CD4-positive, alpha-beta T cell (primary cell): ENCODE results near the gene NAGPA. TPM values are rescaled to one million over a fixed set of nuclear protein-coding genes. Genes with fewer than 3 reads are reported as not detected.

Experiments
- ATAC-seq: fragments of 200-7000 bp; cut with Tn5 transposase; one replicate; pipeline ENCODE4 v1.10.0; 2022; ENCODE audit warnings: mild to moderate bottlenecking; ENCODE audit not compliant: poor library complexity
- CTCF ChIA-PET: fragments of 350-600 bp; sonication (Branson Sonifier 250); formaldehyde crosslinking; loops from one replicate; lab custom pipeline; 2021; ENCODE audit warnings: antibody characterized with exemption, inconsistent platforms; lab: Charles Lee
- POLR2A ChIA-PET: fragments of 350-600 bp; sonication (Branson Sonifier 250); formaldehyde crosslinking; loops from one replicate; lab custom pipeline; 2021; ENCODE audit warnings: antibody characterized with exemption, inconsistent platforms; lab: Charles Lee
- DNase-seq, 14 experiments: peaks; one replicate each; pipeline ENCODE4 v3.0.0-alpha.2; 2013 to 2020; ENCODE audit warnings: mixed read lengths in 2 of 14
- H3K27ac ChIP-seq, 2 donors: one replicate each; pipeline versions ENCODE4 v1.5.1 to v1.7.0; 2013; ENCODE audit warnings: low read length in 2 of 2, low read depth in 1 of 2, mild to moderate bottlenecking in 1 of 2
- H3K27me3 ChIP-seq, 2 experiments: 1 replicate in 1 of 2; 2 replicates in 1 of 2; pipeline versions ENCODE4 v1.6.1 to v1.7.0; 2013; ENCODE audit warnings: low read length in 2 of 2, control low read depth in 1 of 2, mild to moderate bottlenecking in 1 of 2, moderate library complexity in 1 of 2; ENCODE audit not compliant: insufficient read depth in 2 of 2, control insufficient read depth in 1 of 2
- H3K36me3 ChIP-seq: one replicate; pipeline ENCODE4 v1.6.1; 2013; ENCODE audit warnings: low read length, control low read depth; ENCODE audit not compliant: insufficient read depth
- H3K4me1 ChIP-seq: one replicate; pipeline ENCODE4 v1.6.1; 2013; ENCODE audit warnings: low read length, control low read depth; ENCODE audit not compliant: insufficient read depth
- H3K4me3 ChIP-seq: one replicate; pipeline ENCODE4 v1.5.1; 2013; ENCODE audit warnings: mild to moderate bottlenecking, low read length, moderate library complexity
- H3K9me3 ChIP-seq, 2 experiments: 1 replicate in 1 of 2; 2 replicates in 1 of 2; pipeline versions ENCODE4 v1.6.1 to v1.7.0; 2013; ENCODE audit warnings: low read length in 2 of 2, mild to moderate bottlenecking in 2 of 2, control low read depth in 1 of 2, moderate library complexity in 1 of 2; ENCODE audit not compliant: control insufficient read depth in 1 of 2, insufficient read depth in 1 of 2
- H3K27ac Mint-ChIP-seq: one replicate; pipeline ENCODE4 v1.8.0; 2020; ENCODE audit warnings: mixed read lengths
- H3K27me3 Mint-ChIP-seq: one replicate; pipeline ENCODE4 v1.8.0; 2021; ENCODE audit warnings: mixed read lengths
- H3K36me3 Mint-ChIP-seq: one replicate; pipeline ENCODE4 v1.8.0; 2021; ENCODE audit warnings: low read depth, mixed read lengths
- H3K4me1 Mint-ChIP-seq: one replicate; pipeline ENCODE4 v1.8.0; 2021; ENCODE audit warnings: low read depth, mixed read lengths
- H3K4me3 Mint-ChIP-seq: one replicate; pipeline ENCODE4 v1.8.0; 2020; ENCODE audit warnings: mild to moderate bottlenecking, mixed read lengths
- H3K9me3 Mint-ChIP-seq: one replicate; pipeline ENCODE4 v1.8.0; 2020; ENCODE audit warnings: mixed read lengths
- CTCF ChIP-seq: fragments of 200-600 bp; IDR thresholded peaks from one replicate; pipeline ENCODE4 v1.8.0; 2022; ENCODE audit warnings: antibody characterized with exemption, mild to moderate bottlenecking
- intact Hi-C, 2 experiments: fragments of 100-400 bp; cut with DNase I in 1 of 2; cut with micrococcal nuclease in 1 of 2; formaldehyde crosslinking; loops; one replicate each; pipeline versions ENCODE4 v1.15.1 to v1.9.0; 2023 to 2025; cut with DNase I, micrococcal nuclease
- total RNA-seq, 174 experiments: library from RNA in 2 of 174; stranded (reverse) in 2 of 174; gene quantifications; one replicate each; pipeline ENCODE4 v1.2.3 and lab custom pipeline; 2021 to 2026

Gene NAGPA
- total RNA-seq, 2 experiments from 2014 or later = 30.0 to 34.0 TPM

GRCh38 chr16:5073279-5073629 is 39.5 kb upstream of the NAGPA start:
- H3K4me1 ChIP-seq = peaks cover 24% of the 10 kb centered on the region
- Mint-ChIP-seq H3K27ac (peak overlapping the region; percentile 96), H3K4me1 (peaks cover 35% of the 10 kb centered on the region), H3K4me3 (peak overlapping the region; percentile 97), H3K27me3 (no peaks in the 10 kb centered on the region), H3K9me3 (no peaks in the 10 kb centered on the region), H3K36me3 (peaks cover 45% of the 10 kb centered on the region)
- no peak for TF ChIP-seq CTCF
- H3K27ac ChIP-seq = no peak overlapping the region
- POLR2A ChIA-PET = no interaction called here
- peaks cover 32% of the 10 kb centered on the region for H3K36me3 ChIP-seq
- no peak overlapping the region for H3K4me3 ChIP-seq
- ATAC-seq (no peak), DNase-seq (no peak)
- CTCF ChIA-PET = interaction anchor here (1.4 kb wide), 1 partner anchor 12 kb away, joined by 5 read pairs; no protein-coding TSS in a partner anchor
- no peaks in the 10 kb centered on the region for H3K27me3 ChIP-seq
- no peaks in the 10 kb centered on the region for H3K9me3 ChIP-seq
- intact Hi-C loops = loop anchor here in 1 of 2 experiments (2.0 to 10.0 kb wide), 4 partner anchors 20 to 338 kb away; partner anchors contain the start of genes ANKS3, DNAAF8, GLYR1 and SEC14L5

- POLR2A ChIA-PET = interaction anchor here (1.3 to 2.2 kb wide), 2 partner anchors 26 to 39 kb away, joined by 5 to 25 read pairs; partner anchors contain the start of gene NAGPA
- Mint-ChIP-seq H3K27ac (peak overlapping the region; percentile 96), H3K4me1 (peaks cover 35% of the 10 kb centered on the region), H3K9me3 (no peaks in the 10 kb centered on the region), H3K4me3 (peak overlapping the region; percentile 97), H3K27me3 (no peaks in the 10 kb centered on the region), H3K36me3 (peaks cover 38% of the 10 kb centered on the region)
- intact Hi-C loops = loop anchor here in 1 of 2 experiments (2.0 to 10.0 kb wide), 4 partner anchors 20 to 338 kb away; partner anchors contain the start of genes ANKS3, DNAAF8, GLYR1 and SEC14L5
- peaks cover 24% of the 10 kb centered on the region for H3K4me1 ChIP-seq
- H3K27ac ChIP-seq = peak overlapping the region; percentile 83 to 91
- DNase-seq (no peak), ATAC-seq (no peak)
- peak overlapping the region; percentile 78 for H3K4me3 ChIP-seq
- no peak for TF ChIP-seq CTCF
- CTCF ChIA-PET = interaction anchor here (1.2 to 2.7 kb wide), 3 partner anchors 12 to 20 kb away, joined by 3 to 10 read pairs (median 5); no protein-coding TSS in a partner anchor
- no peaks in the 10 kb centered on the region for H3K9me3 ChIP-seq
- H3K36me3 ChIP-seq = peaks cover 31% of the 10 kb centered on the region
- H3K27me3 ChIP-seq = no peaks in the 10 kb centered on the region
Observed at GRCh38 chr16:5072334-5073278, 38.9 kb upstream of the NAGPA start.

- no peaks in the 10 kb centered on the region for H3K9me3 Mint-ChIP-seq
- H3K36me3 Mint-ChIP-seq = peaks cover 32% of the 10 kb centered on the region
- Histone ChIP-seq H3K4me3 (peak within 1 kb of the TSS; percentile 78), H3K27ac (peak within 1 kb of the TSS; percentile 83 to 91), H3K27me3 (no peaks in the 10 kb centered on the region), H3K9me3 (no peaks in the 10 kb centered on the region), H3K4me1 (peaks cover 24% of the 10 kb centered on the region), H3K36me3 (peaks cover 25% of the 10 kb centered on the region)
- H3K27ac Mint-ChIP-seq = peak within 1 kb of the TSS; percentile 96
- POLR2A ChIA-PET = interaction anchor here (1.3 to 2.2 kb wide), 2 partner anchors 26 to 38 kb away, joined by 5 to 25 read pairs; partner anchors contain the start of gene NAGPA
- no peak for TF ChIP-seq CTCF
- ATAC-seq (peak; percentile 91), DNase-seq (peak; percentile 83 to 95 (median 87))
- CTCF ChIA-PET = interaction anchor here (1.2 to 2.7 kb wide), 3 partner anchors 13 to 21 kb away, joined by 3 to 10 read pairs (median 5); no protein-coding TSS in a partner anchor
- peak within 1 kb of the TSS; percentile 97 for H3K4me3 Mint-ChIP-seq
- no peaks in the 10 kb centered on the region for H3K27me3 Mint-ChIP-seq
- H3K4me1 Mint-ChIP-seq = peaks cover 35% of the 10 kb centered on the region
- intact Hi-C loops = loop anchor here in 1 of 2 experiments (1.0 to 10.0 kb wide), 5 partner anchors 21 to 337 kb away; partner anchors contain the start of genes ANKS3, DNAAF8, GLYR1 and NAGPA
Observed at GRCh38 chr16:5071681-5072333, 38.1 kb upstream of the NAGPA start, which contains the start of gene ALG1. Gene ALG1 (plus strand): TSS chr16:5071843. CDS start chr16:5071850, 7 bp downstream.
